Keratinocyte (primary cell): ENCODE measurements around the gene PDE8A. TPM values are rescaled to one million over a fixed set of nuclear protein-coding genes. Genes with fewer than 3 reads are reported as not detected.

ENCODE experiments used
- DNase-seq: peaks from one replicate; pipeline ENCODE4 v3.0.0-alpha.2; 2011; ENCODE audit warnings: low read depth, missing footprints, low spot score
- FAIRE-seq: peaks from 2 replicates; lab custom pipeline; 2011; peaks lifted over from hg19 to GRCh38; lab: Jason Lieb, UNC
- H2AFZ ChIP-seq: 2 replicates; pipeline ENCODE4 v1.6.0; 2012; ENCODE audit warnings: low read length, control low read depth, inconsistent platforms; ENCODE audit not compliant: control insufficient read depth
- H3K27ac ChIP-seq: 2 replicates; pipeline ENCODE4 v1.5.1; 2011; ENCODE audit warnings: low read length; ENCODE audit not compliant: control insufficient read depth, insufficient read depth
- H3K27me3 ChIP-seq: 3 replicates; pipeline ENCODE4 v1.6.0; 2011; ENCODE audit warnings: low read length; ENCODE audit not compliant: control insufficient read depth, insufficient read depth; ENCODE audit errors: extremely low read depth
- H3K36me3 ChIP-seq, 2 experiments: 2 replicates in 1 of 2; 3 replicates in 1 of 2; pipeline ENCODE4 v1.5.1; 2011; ENCODE audit warnings: low read length in 2 of 2, mild to moderate bottlenecking in 1 of 2; ENCODE audit not compliant: control insufficient read depth in 2 of 2, insufficient read depth in 2 of 2; ENCODE audit errors: extremely low read depth in 1 of 2
- H3K4me1 ChIP-seq: 3 replicates; pipeline ENCODE4 v1.5.1; 2011; ENCODE audit warnings: low read length; ENCODE audit not compliant: control insufficient read depth, insufficient read depth; ENCODE audit errors: extremely low read depth
- H3K4me2 ChIP-seq: 3 replicates; pipeline ENCODE4 v1.6.0; 2011; ENCODE audit warnings: low read depth, low read length; ENCODE audit not compliant: control insufficient read depth, insufficient read depth; ENCODE audit errors: extremely low read depth
- H3K4me3 ChIP-seq, 3 experiments: fragments of 200-600 bp in 1 of 3; sonication (generic) in 1 of 3; 2 replicates in 2 of 3; 3 replicates in 1 of 3; pipeline ENCODE4 v1.5.1; 2011 to 2016; ENCODE audit warnings: low read length in 3 of 3, mild to moderate bottlenecking in 3 of 3, control low read depth in 2 of 3, inconsistent platforms in 1 of 3, low read depth in 1 of 3, mixed read lengths in 1 of 3, mixed run types in 1 of 3, moderate library complexity in 1 of 3; ENCODE audit not compliant: control insufficient read depth in 2 of 3, insufficient read depth in 2 of 3; ENCODE audit errors: extremely low read depth in 1 of 3
- H3K79me2 ChIP-seq: 2 replicates; pipeline ENCODE4 v1.6.0; 2012; ENCODE audit warnings: low read length; ENCODE audit not compliant: control insufficient read depth, insufficient read depth
- H3K9ac ChIP-seq: 3 replicates; pipeline ENCODE4 v1.6.0; 2011; ENCODE audit warnings: low read length; ENCODE audit not compliant: control insufficient read depth, insufficient read depth; ENCODE audit errors: extremely low read depth
- H3K9me1 ChIP-seq: 3 replicates; pipeline ENCODE4 v1.6.0; 2011; ENCODE audit warnings: low read length; ENCODE audit not compliant: control insufficient read depth, insufficient read depth; ENCODE audit errors: extremely low read depth
- H3K9me3 ChIP-seq: 2 replicates; pipeline ENCODE4 v1.5.1; 2012; ENCODE audit warnings: low read depth, low read length; ENCODE audit not compliant: control insufficient read depth
- H4K20me1 ChIP-seq: 3 replicates; pipeline ENCODE4 v1.6.0; 2011; ENCODE audit warnings: low read length; ENCODE audit not compliant: control insufficient read depth, insufficient read depth; ENCODE audit errors: extremely low read depth
- EZH2 ChIP-seq: IDR thresholded peaks from one replicate; pipeline ENCODE4 v1.6.1; 2012; ENCODE audit warnings: inconsistent platforms, mild to moderate bottlenecking, low read length, moderate library complexity
- dilution Hi-C: fragments of 300-500 bp; cut with MboI; formaldehyde crosslinking; loops from one replicate; pipeline ENCODE4 v1.7.0; 2020; ENCODE audit warnings: low sequenced_read_pairs; ENCODE audit not compliant: extremely low pct_ligation_motif_present
- polyA plus RNA-seq, 5 experiments: library from polyadenylated mRNA; depleted of rRNA in 3 of 5; stranded (reverse) in 3 of 5; stranded (forward) in 1 of 5; unstranded in 1 of 5; fragments of >200 nt; gene quantifications; 1 replicate in 1 of 5; 2 replicates in 3 of 5; 3 replicates in 1 of 5; pipeline versions ENCODE4 v1.2.1 to v1.2.3, GENCODE V29; 2011 to 2012; ENCODE audit warnings: missing spikeins in 2 of 5, low read depth in 1 of 5, low replicate concordance in 1 of 5
- TF ChIP-seq, protein P1 (sequence below), 3 experiments: IDR thresholded peaks in 1 of 3; conservative IDR thresholded peaks in 1 of 3; optimal IDR thresholded peaks in 1 of 3; 2 replicates in 2 of 3; 3 replicates in 1 of 3; pipeline versions ENCODE3 to v1.5.1; 2011; ENCODE audit warnings: low read length in 3 of 3, mild to moderate bottlenecking in 3 of 3, moderate library complexity in 2 of 3, control low read depth in 1 of 3, inconsistent platforms in 1 of 3; ENCODE audit not compliant: insufficient read depth in 2 of 3; ENCODE audit errors: extremely low read depth in 1 of 3

PDE8A gene
- polyA plus RNA-seq, 1 donor (not counting 4 experiments of a cell fraction or from before 2014, with no cell fraction given), result 24.1 TPM

DNA sequence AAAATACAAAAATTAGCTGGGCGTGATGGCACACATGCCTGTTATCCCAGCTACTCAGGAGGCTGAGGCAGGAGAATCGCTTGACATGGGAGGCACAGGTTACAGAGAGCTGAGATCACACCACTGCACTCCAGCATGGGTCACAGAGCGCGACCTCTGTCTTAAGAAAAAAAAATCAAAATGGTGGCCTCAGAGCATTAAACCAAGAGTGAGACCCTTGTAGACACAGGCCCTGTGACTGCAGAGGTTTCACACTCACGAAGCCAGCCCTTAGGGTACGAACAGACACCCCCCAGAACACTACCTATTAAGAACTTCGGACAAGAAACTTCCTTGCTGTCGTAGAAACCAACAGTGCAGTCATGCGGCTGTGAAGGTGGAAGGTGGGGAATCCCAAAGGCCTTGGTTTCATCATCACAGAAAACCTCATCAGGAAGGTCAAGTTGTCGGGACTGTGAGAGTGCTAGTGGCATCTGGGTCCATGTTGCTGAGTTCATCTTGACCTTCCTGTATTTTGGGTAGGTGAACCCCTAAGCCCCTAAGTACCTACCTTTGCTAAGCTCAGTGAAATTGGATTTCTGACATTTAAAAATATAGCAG, 4.8 kb upstream of the PDE8A start:
- FAIRE-seq, result no peak

DNA sequence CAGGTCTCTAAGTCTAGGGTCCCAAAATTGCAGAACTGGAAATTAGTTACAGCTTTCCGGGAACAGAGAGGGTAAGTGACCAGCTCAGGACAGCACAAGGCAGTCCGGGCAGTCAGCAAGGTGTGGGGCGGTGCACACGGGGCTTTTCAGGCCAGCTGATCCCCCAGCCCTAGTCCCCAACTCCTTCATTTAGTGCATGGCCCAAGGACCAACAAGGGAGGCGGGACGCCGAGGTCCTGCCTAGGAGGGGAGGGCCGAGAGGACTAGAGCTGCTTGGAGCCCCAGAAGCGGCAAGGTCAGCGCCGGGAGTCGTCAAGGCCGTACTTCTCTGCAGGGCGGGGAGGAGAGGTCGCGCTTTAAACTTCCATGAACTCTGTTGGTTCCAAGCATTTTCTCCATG, 2.0 kb upstream of the PDE8A start:
- Histone ChIP-seq H4K20me1 (no peaks in the 10 kb centered on the region), H3K9me1 (no peaks in the 10 kb centered on the region), H3K4me3 (no peak overlapping the region), H3K9me3 (no peaks in the 10 kb centered on the region), H3K27me3 (no peaks in the 10 kb centered on the region), H3K79me2 (peaks cover 11% of the 10 kb centered on the region), H3K4me2 (peak overlapping the region; percentile 87), H3K36me3 (no peaks in the 10 kb centered on the region), H3K4me1 (peaks cover 14% of the 10 kb centered on the region), H2AFZ (peak overlapping the region; percentile 9), H3K9ac (no peak overlapping the region), H3K27ac (no peak overlapping the region)
- TF ChIP-seq, protein P1, sequence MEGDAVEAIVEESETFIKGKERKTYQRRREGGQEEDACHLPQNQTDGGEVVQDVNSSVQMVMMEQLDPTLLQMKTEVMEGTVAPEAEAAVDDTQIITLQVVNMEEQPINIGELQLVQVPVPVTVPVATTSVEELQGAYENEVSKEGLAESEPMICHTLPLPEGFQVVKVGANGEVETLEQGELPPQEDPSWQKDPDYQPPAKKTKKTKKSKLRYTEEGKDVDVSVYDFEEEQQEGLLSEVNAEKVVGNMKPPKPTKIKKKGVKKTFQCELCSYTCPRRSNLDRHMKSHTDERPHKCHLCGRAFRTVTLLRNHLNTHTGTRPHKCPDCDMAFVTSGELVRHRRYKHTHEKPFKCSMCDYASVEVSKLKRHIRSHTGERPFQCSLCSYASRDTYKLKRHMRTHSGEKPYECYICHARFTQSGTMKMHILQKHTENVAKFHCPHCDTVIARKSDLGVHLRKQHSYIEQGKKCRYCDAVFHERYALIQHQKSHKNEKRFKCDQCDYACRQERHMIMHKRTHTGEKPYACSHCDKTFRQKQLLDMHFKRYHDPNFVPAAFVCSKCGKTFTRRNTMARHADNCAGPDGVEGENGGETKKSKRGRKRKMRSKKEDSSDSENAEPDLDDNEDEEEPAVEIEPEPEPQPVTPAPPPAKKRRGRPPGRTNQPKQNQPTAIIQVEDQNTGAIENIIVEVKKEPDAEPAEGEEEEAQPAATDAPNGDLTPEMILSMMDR (optimal IDR thresholded peaks at IDR 0.05 in 1 of 3, IDR thresholded peaks at IDR 0.05 in 1 of 3, conservative IDR thresholded peaks at IDR 0.05 in 1 of 3; ENCODE audit: extremely low read depth in 1 of 3, insufficient read depth in 2 of 3, low read length in 3 of 3), result no peak
- no peak for TF ChIP-seq EZH2
- DNase-seq (no peak), FAIRE-seq (no peak)
- dilution Hi-C loops, result no loop called here

More for the DNA sequence above, 4.8 kb upstream of the PDE8A start:
- Histone ChIP-seq H3K27me3 (peaks cover 3% of the 10 kb centered on the region), H3K36me3 (no peaks in the 10 kb centered on the region), H3K4me1 (peaks cover 5% of the 10 kb centered on the region), H2AFZ (no peak overlapping the region), H3K27ac (no peak overlapping the region), H3K4me2 (no peak overlapping the region), H3K4me3 (no peak overlapping the region), H3K9me3 (no peaks in the 10 kb centered on the region), H4K20me1 (no peaks in the 10 kb centered on the region), H3K9ac (no peak overlapping the region), H3K9me1 (no peaks in the 10 kb centered on the region), H3K79me2 (no peaks in the 10 kb centered on the region)
- dilution Hi-C loops, result no loop called here
- no peak for DNase-seq
- TF ChIP-seq, protein P1 (optimal IDR thresholded peaks at IDR 0.05 in 1 of 3, IDR thresholded peaks at IDR 0.05 in 1 of 3, conservative IDR thresholded peaks at IDR 0.05 in 1 of 3; ENCODE audit: extremely low read depth in 1 of 3, insufficient read depth in 2 of 3, low read length in 3 of 3), result no peak
- no peak for TF ChIP-seq EZH2
